Measurements from ENCODE around the gene NAA80. TPM values are rescaled to one million over a fixed set of nuclear protein-coding genes. Genes with fewer than 3 reads are reported as not detected.
A peak's percentile ranks its signal among the peaks of the same experiment; 100 is the strongest.

NAA80 gene
- total RNA-seq, 2 donors from 2014 or later, result 35.3 to 42.9 TPM

DNA sequence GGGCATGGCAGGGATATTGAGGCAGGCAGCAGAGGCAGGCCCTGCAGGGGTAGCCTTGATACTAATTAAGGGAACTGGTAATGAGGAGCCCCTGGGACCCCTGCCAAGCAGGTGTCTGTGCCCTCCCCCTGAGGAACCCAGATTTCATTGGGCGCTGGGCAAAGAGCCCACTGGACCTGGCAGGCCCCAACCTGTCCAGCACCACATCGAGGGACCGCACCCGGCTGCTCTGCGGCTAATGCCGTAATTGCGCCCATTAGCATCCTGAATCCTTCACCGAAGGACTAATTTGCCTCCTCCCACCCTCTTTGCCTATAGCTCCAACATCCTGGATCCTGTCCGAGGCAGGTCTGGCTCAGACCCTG lies 44.0 kb downstream of the NAA80 start:
- H3K27me3 Mint-ChIP-seq, result no peaks in the 10 kb centered on the region
- peaks cover 13% of the 10 kb centered on the region for H3K4me1 Mint-ChIP-seq
- DNase-seq (no peak), ATAC-seq (no peak)
- no peak overlapping the region for H3K4me3 Mint-ChIP-seq
- H3K36me3 Mint-ChIP-seq (ENCODE audit: low read depth), result no peaks in the 10 kb centered on the region
- no peaks in the 10 kb centered on the region for H3K9me3 ChIP-seq (ENCODE audit: control insufficient read depth, low read length, poor library complexity, severe bottlenecking)
- no peak overlapping the region for H3K27ac Mint-ChIP-seq

DNA sequence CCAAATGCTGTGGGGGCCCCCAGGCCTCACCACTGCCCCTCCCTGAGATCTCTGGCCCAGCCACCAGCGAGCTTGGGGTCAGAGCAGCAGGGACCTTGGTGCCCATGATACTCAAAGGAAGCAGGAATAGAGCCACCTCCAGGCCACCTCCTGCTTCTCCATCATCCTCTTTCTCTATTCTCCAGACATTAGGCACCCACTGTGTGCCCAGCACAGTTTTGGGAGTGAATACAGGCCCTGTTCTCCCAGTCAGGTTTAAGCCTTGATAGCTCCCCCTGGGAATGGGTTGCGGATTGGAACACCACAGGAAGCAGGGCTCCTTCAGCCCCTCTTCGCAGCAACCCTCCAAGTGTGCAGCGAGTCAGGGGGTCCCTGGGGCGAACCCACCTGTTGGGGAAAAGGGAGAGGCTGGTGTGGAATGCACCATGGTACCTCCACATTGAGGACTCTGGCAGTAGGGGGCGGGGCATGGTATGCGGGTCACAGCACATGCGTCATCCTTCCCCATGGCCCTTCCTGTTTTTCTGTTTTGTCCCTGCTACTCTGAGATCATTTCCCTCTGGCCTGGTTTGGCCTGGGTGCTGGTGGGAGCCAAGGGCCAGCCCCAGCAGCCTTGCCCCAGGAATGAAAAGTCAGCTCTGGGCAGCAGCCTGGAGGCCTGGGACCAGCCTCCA lies 44.5 kb downstream of the NAA80 start:
- Mint-ChIP-seq H3K4me1 (peaks cover 14% of the 10 kb centered on the region), H3K36me3 (ENCODE audit: low read depth) (no peaks in the 10 kb centered on the region), H3K27ac (peak overlapping the region; percentile 80), H3K27me3 (no peaks in the 10 kb centered on the region), H3K4me3 (no peak overlapping the region)
- H3K9me3 ChIP-seq (ENCODE audit: control insufficient read depth, low read length, poor library complexity, severe bottlenecking), result no peaks in the 10 kb centered on the region
- DNase-seq, result no peak
- no peak for ATAC-seq

DNA sequence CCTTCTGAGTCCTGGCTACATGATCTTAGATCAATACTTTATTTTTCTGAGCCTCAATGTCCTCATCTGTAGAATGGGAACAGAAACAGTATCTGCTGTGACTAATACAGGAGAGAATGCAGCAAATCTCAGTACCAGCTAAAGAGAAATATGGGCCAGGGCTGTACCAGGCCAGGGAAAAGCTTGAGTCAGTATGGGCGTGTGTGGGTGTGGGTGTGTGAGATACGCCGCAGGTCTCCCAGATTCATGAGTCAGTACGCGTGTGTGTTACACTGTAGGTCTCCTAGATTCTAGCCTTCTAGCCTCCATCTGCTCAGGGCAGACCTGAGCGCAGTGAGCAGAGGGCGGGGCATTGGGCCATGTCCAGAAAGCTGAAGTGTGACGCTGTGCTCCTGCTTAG lies 48.0 kb downstream of the NAA80 start:
- DNase-seq (no peak), ATAC-seq (no peak)
- Mint-ChIP-seq H3K27ac (peak overlapping the region; percentile 19), H3K4me3 (peak overlapping the region; percentile 41), H3K4me1 (peaks cover 25% of the 10 kb centered on the region), H3K27me3 (no peaks in the 10 kb centered on the region), H3K36me3 (ENCODE audit: low read depth) (peaks cover 2% of the 10 kb centered on the region)
- no peaks in the 10 kb centered on the region for H3K9me3 ChIP-seq (ENCODE audit: control insufficient read depth, low read length, poor library complexity, severe bottlenecking)

DNA sequence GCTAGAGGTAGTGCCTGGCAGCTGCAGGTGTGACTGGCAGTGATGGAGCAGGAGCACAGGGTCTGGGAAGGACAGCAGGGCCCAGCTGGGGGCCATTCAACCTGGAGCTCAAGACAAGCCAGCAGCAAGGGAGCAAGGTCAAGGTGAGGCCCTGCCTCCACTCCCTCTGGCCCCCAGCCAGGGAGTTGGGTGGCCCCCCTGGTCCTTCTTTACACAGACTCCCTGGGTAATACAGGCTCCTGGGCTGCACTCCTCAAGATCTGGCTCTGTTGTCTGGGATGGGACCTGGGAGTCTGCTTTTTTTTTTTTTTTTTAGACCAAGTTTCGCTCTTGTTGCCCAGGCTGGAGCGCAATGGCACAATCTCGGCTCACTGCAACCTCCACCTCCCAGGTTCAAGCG lies 48.7 kb downstream of the NAA80 start:
- ATAC-seq (no peak), DNase-seq (no peak)
- Mint-ChIP-seq H3K27ac (peak overlapping the region; percentile 49), H3K27me3 (no peaks in the 10 kb centered on the region), H3K4me1 (peaks cover 29% of the 10 kb centered on the region), H3K4me3 (no peak overlapping the region), H3K36me3 (ENCODE audit: low read depth) (peaks cover 2% of the 10 kb centered on the region)
- no peaks in the 10 kb centered on the region for H3K9me3 ChIP-seq (ENCODE audit: control insufficient read depth, low read length, poor library complexity, severe bottlenecking)

DNA sequence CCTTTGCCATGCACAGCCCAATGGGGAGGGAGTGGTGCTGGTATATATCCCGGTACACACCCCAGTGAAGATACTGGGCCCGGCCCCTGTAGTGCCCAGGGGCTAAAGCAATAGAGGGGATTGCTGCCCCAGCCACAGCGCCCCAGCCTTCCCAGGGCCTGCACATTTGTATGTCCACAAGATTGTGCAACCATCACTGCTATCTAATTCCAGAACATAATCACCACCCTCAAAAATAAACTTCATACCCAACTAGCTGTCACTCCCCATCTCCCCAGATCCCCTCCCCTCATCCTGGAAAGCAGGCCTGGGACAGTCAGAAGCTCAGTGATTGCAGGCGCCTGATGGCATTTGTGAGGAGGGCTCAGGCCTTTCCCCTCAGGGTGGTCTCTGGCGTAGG lies 49.7 kb downstream of the NAA80 start:
- DNase-seq, result no peak
- H3K36me3 Mint-ChIP-seq (ENCODE audit: low read depth), result peaks cover 2% of the 10 kb centered on the region
- no peaks in the 10 kb centered on the region for H3K9me3 ChIP-seq (ENCODE audit: control insufficient read depth, low read length, poor library complexity, severe bottlenecking)
- H3K4me1 Mint-ChIP-seq, result peaks cover 36% of the 10 kb centered on the region
- H3K27ac Mint-ChIP-seq, result no peak overlapping the region
- no peak overlapping the region for H3K4me3 Mint-ChIP-seq
- ATAC-seq, result no peak
- no peaks in the 10 kb centered on the region for H3K27me3 Mint-ChIP-seq

DNA sequence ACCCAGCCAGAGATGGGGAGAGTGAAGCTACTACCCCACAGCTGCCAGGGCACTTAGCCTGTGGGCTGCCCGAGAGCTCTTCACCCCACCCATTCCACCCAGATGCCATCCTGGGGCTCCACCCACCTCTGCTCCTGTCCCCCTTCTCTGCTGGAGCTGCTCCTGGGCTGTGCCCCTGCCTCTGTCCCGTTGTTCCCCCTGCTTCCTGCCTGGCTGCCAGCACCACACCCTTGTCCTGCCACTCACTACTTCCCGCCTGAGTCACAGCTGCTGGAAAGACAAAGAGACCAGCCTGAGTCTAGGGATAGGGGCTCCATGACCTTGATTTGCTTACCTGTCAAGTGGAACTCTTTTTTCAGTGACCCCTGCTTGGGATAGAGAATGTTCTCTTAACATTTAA lies 50.8 kb downstream of the NAA80 start:
- ATAC-seq (no peak), DNase-seq (no peak)
- Mint-ChIP-seq H3K4me3 (no peak overlapping the region), H3K27ac (peak overlapping the region; percentile 95), H3K27me3 (no peaks in the 10 kb centered on the region), H3K36me3 (ENCODE audit: low read depth) (peaks cover 2% of the 10 kb centered on the region), H3K4me1 (peaks cover 44% of the 10 kb centered on the region)
- no peaks in the 10 kb centered on the region for H3K9me3 ChIP-seq (ENCODE audit: control insufficient read depth, low read length, poor library complexity, severe bottlenecking)

DNA sequence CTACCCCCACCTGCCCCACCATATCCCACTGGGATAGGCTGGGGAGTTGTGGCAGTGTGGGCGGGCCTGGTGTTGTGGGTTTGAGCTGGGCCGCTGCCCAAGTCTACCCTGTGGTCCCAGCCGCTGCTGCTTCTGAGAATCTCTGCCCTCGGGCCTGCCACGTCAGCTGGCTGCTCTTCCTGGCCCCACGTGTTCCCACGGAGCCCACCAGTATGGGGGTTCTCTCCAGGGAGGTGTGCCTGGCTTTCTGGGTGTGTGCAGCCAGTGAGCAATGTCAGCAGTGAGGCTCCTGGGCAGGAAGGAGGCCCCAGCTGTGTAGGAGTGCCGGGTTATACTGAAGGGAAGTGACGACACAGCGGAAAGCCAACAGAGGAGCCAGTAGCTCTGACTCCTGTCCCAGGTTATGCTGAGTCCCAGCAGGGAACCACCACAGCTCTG lies 52.7 kb downstream of the NAA80 start:
- peaks cover 54% of the 10 kb centered on the region for H3K4me1 Mint-ChIP-seq
- peak; percentile 84 for ATAC-seq
- DNase-seq, result peak; percentile 51 to 69 (median 53)
- H3K36me3 Mint-ChIP-seq (ENCODE audit: low read depth), result peaks cover 2% of the 10 kb centered on the region
- H3K27ac Mint-ChIP-seq, result peak overlapping the region; percentile 95
- H3K27me3 Mint-ChIP-seq, result no peaks in the 10 kb centered on the region
- peak overlapping the region; percentile 84 for H3K4me3 Mint-ChIP-seq
- no peaks in the 10 kb centered on the region for H3K9me3 ChIP-seq (ENCODE audit: control insufficient read depth, low read length, poor library complexity, severe bottlenecking)

Other genes starting within 250 kb of the NAA80 start
- gene RBM5, start 210.5 kb downstream of the NAA80 start, total RNA-seq, result 100 to 1,000 TPM; 292 to 353 TPM
- gene SEMA3F, start 144.1 kb downstream of the NAA80 start, total RNA-seq, result under 1 TPM in 1 of 2 donors, not detected in 1; 0.18 TPM
- gene GNAT1, start 107.8 kb downstream of the NAA80 start, total RNA-seq, result under 1 TPM in 1 of 2 donors, not detected in 1; 0.10 TPM
- under 1 TPM in 1 of 2 donors, not detected in 1; 0.78 TPM for gene SLC38A3, start 94.1 kb downstream of the NAA80 start, total RNA-seq
- 100 to 1,000 TPM; 266 to 288 TPM for gene GNAI2, start 63.2 kb downstream of the NAA80 start, total RNA-seq
- 1 to 10 TPM; 1.7 to 1.8 TPM for gene SEMA3B, start 30.3 kb downstream of the NAA80 start, total RNA-seq
- not detected for gene LSMEM2, start 20.3 kb downstream of the NAA80 start, total RNA-seq
- gene IFRD2, start 7.0 kb downstream of the NAA80 start, total RNA-seq, result 10 to 100 TPM; 46.7 to 49.2 TPM
- 1 to 10 TPM; 2.7 to 3.7 TPM for gene HYAL3, start within 50 bp of the NAA80 start, total RNA-seq
- under 1 TPM in 1 of 2 donors, not detected in 1; 0.44 TPM for gene HYAL1, start 4.2 kb upstream of the NAA80 start, total RNA-seq
- gene HYAL2, start 23.3 kb upstream of the NAA80 start, total RNA-seq, result 1 to 10 TPM; 1.6 to 2.1 TPM
- 10 to 100 TPM; 17.7 to 18.0 TPM for gene TUSC2, start 28.8 kb upstream of the NAA80 start, total RNA-seq
- gene RASSF1, start 41.4 kb upstream of the NAA80 start, total RNA-seq, result 100 to 1,000 TPM in 1 of 2 donors, 10 to 100 TPM in 1; 83.5 to 105 TPM
- 1 to 10 TPM; 1.1 to 1.3 TPM for gene ZMYND10, start 46.3 kb upstream of the NAA80 start, total RNA-seq
- 10 to 100 TPM; 27.5 to 29.1 TPM for gene NPRL2, start 51.4 kb upstream of the NAA80 start, total RNA-seq
- gene CYB561D2, start 51.5 kb upstream of the NAA80 start, total RNA-seq, result 10 to 100 TPM; 20.8 to 27.2 TPM
- 10 to 100 TPM; 16.7 to 17.4 TPM for gene TMEM115, start 60.1 kb upstream of the NAA80 start, total RNA-seq
- 1 to 10 TPM; 2.2 to 3.5 TPM for gene CACNA2D2, start 204.2 kb upstream of the NAA80 start, total RNA-seq

Measured in T-helper 17 cell (primary cell).